DOHH2 (cell line): ENCODE results near the gene CEBPA.

ENCODE experiments used
- EZH2phosphoT487 ChIP-seq: fragments of 200-600 bp; sonication (generic); IDR thresholded peaks from 2 replicates; pipeline ENCODE4 v1.6.1; 2017; ENCODE audit warnings: borderline replicate concordance, mild to moderate bottlenecking, antibody characterized with exemption, low read length, moderate library complexity, mixed read lengths
- TF ChIP-seq, protein P1 (sequence below): fragments of 200-600 bp; sonication (generic); IDR thresholded peaks from one replicate; pipeline ENCODE4 v1.5.1; 2014; ENCODE audit warnings: antibody characterized with exemption, mild to moderate bottlenecking, low read depth, low read length; ENCODE audit not compliant: poor library complexity, severe bottlenecking

DNA sequence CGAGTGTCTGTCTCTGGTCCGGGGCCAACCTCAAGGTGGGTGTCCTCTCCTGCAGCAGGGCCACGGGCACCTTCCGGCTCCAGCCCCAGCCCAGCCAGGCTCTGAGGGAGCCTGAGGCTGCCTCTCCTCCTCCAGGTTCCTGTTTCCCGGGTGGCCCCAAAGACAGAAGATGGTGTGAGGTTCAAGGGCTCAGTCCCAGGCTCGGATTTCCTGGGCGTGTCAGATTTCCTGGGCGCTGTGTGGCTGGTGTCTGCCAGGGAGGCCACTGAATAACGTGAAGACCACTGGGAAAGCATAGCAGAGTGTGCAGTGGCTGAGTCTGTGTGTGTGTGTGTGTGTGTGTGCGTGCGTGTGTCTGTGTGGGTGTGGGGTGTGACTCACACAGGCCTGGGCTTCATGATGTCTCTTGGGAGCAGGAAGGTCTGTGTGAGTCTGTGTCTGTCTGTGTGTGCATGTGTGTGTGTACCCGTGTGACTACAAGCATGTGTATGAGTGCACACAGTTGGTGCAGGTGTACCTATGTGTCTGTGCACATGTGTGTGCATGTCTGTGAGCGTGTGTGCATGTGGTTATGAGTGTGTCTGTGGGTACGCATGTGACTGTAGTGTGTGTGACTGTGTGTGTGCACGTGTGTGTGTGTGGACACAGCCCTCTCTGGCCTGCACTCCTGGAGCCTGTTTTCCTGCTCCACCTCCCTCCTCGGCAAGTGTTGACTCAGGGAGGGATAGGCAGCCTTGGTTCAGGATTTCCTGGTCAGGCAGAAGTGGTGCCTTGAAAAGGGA, 28.3 kb downstream of the CEBPA start:
- TF ChIP-seq, protein P1, sequence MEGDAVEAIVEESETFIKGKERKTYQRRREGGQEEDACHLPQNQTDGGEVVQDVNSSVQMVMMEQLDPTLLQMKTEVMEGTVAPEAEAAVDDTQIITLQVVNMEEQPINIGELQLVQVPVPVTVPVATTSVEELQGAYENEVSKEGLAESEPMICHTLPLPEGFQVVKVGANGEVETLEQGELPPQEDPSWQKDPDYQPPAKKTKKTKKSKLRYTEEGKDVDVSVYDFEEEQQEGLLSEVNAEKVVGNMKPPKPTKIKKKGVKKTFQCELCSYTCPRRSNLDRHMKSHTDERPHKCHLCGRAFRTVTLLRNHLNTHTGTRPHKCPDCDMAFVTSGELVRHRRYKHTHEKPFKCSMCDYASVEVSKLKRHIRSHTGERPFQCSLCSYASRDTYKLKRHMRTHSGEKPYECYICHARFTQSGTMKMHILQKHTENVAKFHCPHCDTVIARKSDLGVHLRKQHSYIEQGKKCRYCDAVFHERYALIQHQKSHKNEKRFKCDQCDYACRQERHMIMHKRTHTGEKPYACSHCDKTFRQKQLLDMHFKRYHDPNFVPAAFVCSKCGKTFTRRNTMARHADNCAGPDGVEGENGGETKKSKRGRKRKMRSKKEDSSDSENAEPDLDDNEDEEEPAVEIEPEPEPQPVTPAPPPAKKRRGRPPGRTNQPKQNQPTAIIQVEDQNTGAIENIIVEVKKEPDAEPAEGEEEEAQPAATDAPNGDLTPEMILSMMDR = no peak
- no peak for TF ChIP-seq EZH2phosphoT487
